ENCODE measurements around the gene RRP8.

Gene RRP8

GRCh38 chr11:6640036-6640984, 36.9 kb upstream of the RRP8 start:
- H3K79me2 ChIP-seq (ENCODE audit: insufficient read depth, low read length): no peaks in the 10 kb centered on the region
- H3K27me3 ChIP-seq (ENCODE audit: low read length): no peaks in the 10 kb centered on the region
- no peaks in the 10 kb centered on the region for H3K9me2 ChIP-seq (replicated peaks; ENCODE audit: insufficient read depth, low read length)
- H3K9me3 ChIP-seq (ENCODE audit: insufficient read depth, low read length): no peaks in the 10 kb centered on the region
- no peak overlapping the region for H3K4me2 ChIP-seq (ENCODE audit: low read depth, low read length, poor library complexity, severe bottlenecking)
- no peaks in the 10 kb centered on the region for H4K20me1 ChIP-seq (ENCODE audit: low read depth, low read length)
- H3K4me3 ChIP-seq (ENCODE audit: insufficient read depth, low read length, poor library complexity, severe bottlenecking): no peak overlapping the region
- H3F3A ChIP-seq (ENCODE audit: insufficient read depth): no peaks in the 10 kb centered on the region
- H3K36me3 ChIP-seq (ENCODE audit: low read length): no peaks in the 10 kb centered on the region
- no peak overlapping the region for H3K27ac ChIP-seq (ENCODE audit: low read depth, low read length)
- H2AFZ ChIP-seq (ENCODE audit: low read depth, low read length, severe bottlenecking): no peak overlapping the region
- no peak overlapping the region for H3K9ac ChIP-seq (ENCODE audit: low read length)
- TF ChIP-seq EZH2phosphoT487 (conservative IDR thresholded peaks at IDR 0.05; ENCODE audit: low read length): no peak
- TF ChIP-seq CTCF (IDR thresholded peaks at IDR 0.05; ENCODE audit: insufficient read depth, low read length, poor library complexity, severe bottlenecking): no peak

GRCh38 chr11:6638429-6638828, 35.0 kb upstream of the RRP8 start:
- H3K27ac ChIP-seq (ENCODE audit: low read depth, low read length): no peak overlapping the region
- no peak overlapping the region for H3K9ac ChIP-seq (ENCODE audit: low read length)
- no peak overlapping the region for H3K4me3 ChIP-seq (ENCODE audit: insufficient read depth, low read length, poor library complexity, severe bottlenecking)
- H4K20me1 ChIP-seq (ENCODE audit: low read depth, low read length): no peaks in the 10 kb centered on the region
- no peak overlapping the region for H2AFZ ChIP-seq (ENCODE audit: low read depth, low read length, severe bottlenecking)
- H3F3A ChIP-seq (ENCODE audit: insufficient read depth): no peaks in the 10 kb centered on the region
- no peaks in the 10 kb centered on the region for H3K79me2 ChIP-seq (ENCODE audit: insufficient read depth, low read length)
- H3K4me2 ChIP-seq (ENCODE audit: low read depth, low read length, poor library complexity, severe bottlenecking): no peak overlapping the region
- H3K9me2 ChIP-seq (replicated peaks; ENCODE audit: insufficient read depth, low read length): no peaks in the 10 kb centered on the region
- H3K27me3 ChIP-seq (ENCODE audit: low read length): no peaks in the 10 kb centered on the region
- TF ChIP-seq EZH2phosphoT487 (conservative IDR thresholded peaks at IDR 0.05; ENCODE audit: low read length): no peak
- TF ChIP-seq CTCF (IDR thresholded peaks at IDR 0.05; ENCODE audit: insufficient read depth, low read length, poor library complexity, severe bottlenecking): no peak
- no peaks in the 10 kb centered on the region for H3K36me3 ChIP-seq (ENCODE audit: low read length)
- H3K9me3 ChIP-seq (ENCODE audit: insufficient read depth, low read length): no peaks in the 10 kb centered on the region

GRCh38 chr11:6637871-6638270, 34.5 kb upstream of the RRP8 start:
- H3K4me3 ChIP-seq (ENCODE audit: insufficient read depth, low read length, poor library complexity, severe bottlenecking): no peak overlapping the region
- H3K9me3 ChIP-seq (ENCODE audit: insufficient read depth, low read length): no peaks in the 10 kb centered on the region
- no peaks in the 10 kb centered on the region for H3F3A ChIP-seq (ENCODE audit: insufficient read depth)
- H3K9ac ChIP-seq (ENCODE audit: low read length): no peak overlapping the region
- H3K9me2 ChIP-seq (replicated peaks; ENCODE audit: insufficient read depth, low read length): no peaks in the 10 kb centered on the region
- no peaks in the 10 kb centered on the region for H3K27me3 ChIP-seq (ENCODE audit: low read length)
- no peak overlapping the region for H3K4me2 ChIP-seq (ENCODE audit: low read depth, low read length, poor library complexity, severe bottlenecking)
- no peak overlapping the region for H2AFZ ChIP-seq (ENCODE audit: low read depth, low read length, severe bottlenecking)
- no peak overlapping the region for H3K27ac ChIP-seq (ENCODE audit: low read depth, low read length)
- no peaks in the 10 kb centered on the region for H3K36me3 ChIP-seq (ENCODE audit: low read length)
- no peaks in the 10 kb centered on the region for H4K20me1 ChIP-seq (ENCODE audit: low read depth, low read length)
- H3K79me2 ChIP-seq (ENCODE audit: insufficient read depth, low read length): no peaks in the 10 kb centered on the region
- TF ChIP-seq CTCF (IDR thresholded peaks at IDR 0.05; ENCODE audit: insufficient read depth, low read length, poor library complexity, severe bottlenecking) (no peak), EZH2phosphoT487 (conservative IDR thresholded peaks at IDR 0.05; ENCODE audit: low read length) (no peak)

Data from SU-DHL-6 (cell line).